Sigmoid colon (tissue), 4 donors: Measurements from ENCODE around the gene MAST4.

Experiments used
- CTCF ChIP-seq, 4 experiments: fragments of 450-650 bp in 3 of 4; fragments of 200-600 bp in 1 of 4; IDR thresholded peaks; one replicate each; pipeline ENCODE4 v1.5.1; 2016 to 2019; ENCODE audit warnings: antibody characterized with exemption in 4 of 4, mild to moderate bottlenecking in 3 of 4, moderate library complexity in 2 of 4
- POLR2AphosphoS5 ChIP-seq, 4 donors: sonication (generic); formaldehyde crosslinking; IDR thresholded peaks; one replicate each; pipeline ENCODE4 v1.6.1; 2017; ENCODE audit warnings: antibody characterized with exemption in 4 of 4

- TF ChIP-seq CTCF (IDR thresholded peaks at IDR 0.05), result no peak
- TF ChIP-seq POLR2AphosphoS5 (IDR thresholded peaks at IDR 0.05), result no peak
Observed at GRCh38 chr5:67133776-67134175, 537.6 kb downstream of the MAST4 start.
